ENCODE measurements around the gene ZNF341.

GRCh38 chr20:33727806-33728205 lies 4.0 kb upstream of the ZNF341 start:
- TF ChIP-seq CTCF (IDR thresholded peaks at IDR 0.05; ENCODE audit: poor library complexity, severe bottlenecking) (no peak), EZH2 (IDR thresholded peaks at IDR 0.05; ENCODE audit: borderline replicate concordance, insufficient read depth, low read length, poor library complexity, severe bottlenecking) (no peak), RAD21 (conservative IDR thresholded peaks at IDR 0.05) (no peak), POLR2AphosphoS5 (IDR thresholded peaks at IDR 0.05) (no peak), TAF1 (IDR thresholded peaks at IDR 0.05; ENCODE audit: low read depth) (no peak), EP300 (conservative IDR thresholded peaks at IDR 0.05; ENCODE audit: poor library complexity, severe bottlenecking) (no peak), MXI1 (conservative IDR thresholded peaks at IDR 0.05; ENCODE audit: poor library complexity, severe bottlenecking) (no peak)

Data from neural cell (in vitro differentiated cells).